OCI-LY1 (cell line): ENCODE results near the gene KLK12.

Source experiments
- EZH2 ChIP-seq: fragments of 200-600 bp; sonication (generic), shearing (Covaris generic); IDR thresholded peaks from 2 replicates; pipeline ENCODE4 v1.8.0; 2017; ENCODE audit warnings: borderline replicate concordance, mixed run types, mild to moderate bottlenecking, antibody characterized with exemption, low read length, moderate library complexity, mixed read lengths
- TF ChIP-seq, protein P1 (sequence below): fragments of 200-600 bp; sonication (generic), shearing (Covaris generic); IDR thresholded peaks from 2 replicates; pipeline ENCODE4 v1.5.1; 2017; ENCODE audit warnings: mild to moderate bottlenecking, antibody characterized with exemption, low read length, moderate library complexity, mixed read lengths

DNA sequence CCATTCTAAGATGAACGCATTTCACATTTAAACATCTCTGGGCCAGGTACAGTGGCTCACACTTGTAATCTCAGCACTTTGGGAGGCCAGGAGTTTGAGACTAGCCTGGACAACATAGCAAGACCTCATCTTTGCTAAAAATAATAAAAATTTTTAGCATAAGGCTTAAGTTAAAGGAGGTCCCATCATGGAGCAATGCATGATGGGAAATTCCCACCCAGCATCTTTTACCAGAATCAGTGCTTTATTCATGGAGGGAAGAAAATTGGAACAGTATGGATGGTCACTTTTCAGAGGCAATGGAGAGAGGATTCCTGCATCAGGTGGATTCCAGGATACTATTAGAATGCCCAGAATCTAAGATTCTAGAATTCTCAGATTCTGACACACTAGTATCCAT lies 29.6 kb downstream of the KLK12 start:
- TF ChIP-seq, protein P1, sequence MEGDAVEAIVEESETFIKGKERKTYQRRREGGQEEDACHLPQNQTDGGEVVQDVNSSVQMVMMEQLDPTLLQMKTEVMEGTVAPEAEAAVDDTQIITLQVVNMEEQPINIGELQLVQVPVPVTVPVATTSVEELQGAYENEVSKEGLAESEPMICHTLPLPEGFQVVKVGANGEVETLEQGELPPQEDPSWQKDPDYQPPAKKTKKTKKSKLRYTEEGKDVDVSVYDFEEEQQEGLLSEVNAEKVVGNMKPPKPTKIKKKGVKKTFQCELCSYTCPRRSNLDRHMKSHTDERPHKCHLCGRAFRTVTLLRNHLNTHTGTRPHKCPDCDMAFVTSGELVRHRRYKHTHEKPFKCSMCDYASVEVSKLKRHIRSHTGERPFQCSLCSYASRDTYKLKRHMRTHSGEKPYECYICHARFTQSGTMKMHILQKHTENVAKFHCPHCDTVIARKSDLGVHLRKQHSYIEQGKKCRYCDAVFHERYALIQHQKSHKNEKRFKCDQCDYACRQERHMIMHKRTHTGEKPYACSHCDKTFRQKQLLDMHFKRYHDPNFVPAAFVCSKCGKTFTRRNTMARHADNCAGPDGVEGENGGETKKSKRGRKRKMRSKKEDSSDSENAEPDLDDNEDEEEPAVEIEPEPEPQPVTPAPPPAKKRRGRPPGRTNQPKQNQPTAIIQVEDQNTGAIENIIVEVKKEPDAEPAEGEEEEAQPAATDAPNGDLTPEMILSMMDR, result no peak
- TF ChIP-seq EZH2, result no peak
